Mononuclear cell (primary cell): ENCODE results near the gene VENTX. TPM values are rescaled to one million over a fixed set of nuclear protein-coding genes. Genes with fewer than 3 reads are reported as not detected.

ENCODE experiments used
- H3K27me3 ChIP-seq: 2 replicates; pipeline ENCODE4 v1.6.0; 2011; ENCODE audit warnings: low read length, control low read depth; ENCODE audit not compliant: insufficient read depth
- H3K4me1 ChIP-seq: 2 replicates; pipeline ENCODE4 v1.5.1; 2011; ENCODE audit warnings: mild to moderate bottlenecking, low read length, control low read depth; ENCODE audit not compliant: insufficient read depth
- H3K4me3 ChIP-seq: 2 replicates; pipeline ENCODE4 v1.5.1; 2011; ENCODE audit warnings: mild to moderate bottlenecking, low read length, moderate library complexity
- H3K9me3 ChIP-seq: 2 replicates; pipeline ENCODE4 v1.5.1; 2011; ENCODE audit warnings: low read depth, mild to moderate bottlenecking, control low read depth, low read length
- total RNA-seq: library from RNA; depleted of rRNA; stranded (reverse); fragments of >200 nt; gene quantifications from one replicate; pipeline ENCODE4 v1.2.3, GENCODE V29; 2012

The VENTX gene
- total RNA-seq, 1 donor = 2.0 TPM

- Histone ChIP-seq H3K4me1 (peaks cover 8% of the 10 kb centered on the region), H3K27me3 (no peaks in the 10 kb centered on the region), H3K9me3 (no peaks in the 10 kb centered on the region), H3K4me3 (no peak overlapping the region)
Observed at GRCh38 chr10:133249975-133250754, 12.5 kb downstream of the VENTX start.

- Histone ChIP-seq H3K4me1 (peaks cover 5% of the 10 kb centered on the region), H3K9me3 (no peaks in the 10 kb centered on the region)
Observed at GRCh38 chr10:133251388-133252222, 13.9 kb downstream of the VENTX start.

GRCh38 chr10:133252223-133252552, 14.5 kb downstream of the VENTX start:
- no peaks in the 10 kb centered on the region for H3K9me3 ChIP-seq
- H3K4me1 ChIP-seq = peaks cover 10% of the 10 kb centered on the region
- no peak overlapping the region for H3K4me3 ChIP-seq
- H3K27me3 ChIP-seq = no peaks in the 10 kb centered on the region

More at GRCh38 chr10:133251388-133252222, 13.9 kb downstream of the VENTX start:
- Histone ChIP-seq H3K4me3 (no peak overlapping the region), H3K27me3 (no peaks in the 10 kb centered on the region)

- no peaks in the 10 kb centered on the region for H3K9me3 ChIP-seq
- H3K4me1 ChIP-seq = peaks cover 23% of the 10 kb centered on the region
Observed at GRCh38 chr10:133253361-133253955, 15.8 kb downstream of the VENTX start.

GRCh38 chr10:133254421-133255120, 16.9 kb downstream of the VENTX start:
- H3K4me3 ChIP-seq = no peak overlapping the region
- H3K4me1 ChIP-seq = peaks cover 34% of the 10 kb centered on the region
- no peaks in the 10 kb centered on the region for H3K27me3 ChIP-seq
- no peaks in the 10 kb centered on the region for H3K9me3 ChIP-seq

More at GRCh38 chr10:133253361-133253955, 15.8 kb downstream of the VENTX start:
- Histone ChIP-seq H3K4me3 (no peak overlapping the region), H3K27me3 (no peaks in the 10 kb centered on the region)

GRCh38 chr10:133255323-133255722, 17.7 kb downstream of the VENTX start:
- Histone ChIP-seq H3K27me3 (no peaks in the 10 kb centered on the region), H3K4me3 (no peak overlapping the region), H3K9me3 (no peaks in the 10 kb centered on the region), H3K4me1 (peaks cover 42% of the 10 kb centered on the region)

GRCh38 chr10:133257489-133258065, 19.9 kb downstream of the VENTX start:
- H3K9me3 ChIP-seq = no peaks in the 10 kb centered on the region
- no peaks in the 10 kb centered on the region for H3K27me3 ChIP-seq
- H3K4me1 ChIP-seq = peaks cover 59% of the 10 kb centered on the region
- no peak overlapping the region for H3K4me3 ChIP-seq

GRCh38 chr10:133258066-133258817, 20.6 kb downstream of the VENTX start:
- Histone ChIP-seq H3K9me3 (no peaks in the 10 kb centered on the region), H3K27me3 (no peaks in the 10 kb centered on the region), H3K4me3 (no peak overlapping the region), H3K4me1 (peaks cover 66% of the 10 kb centered on the region)

- no peaks in the 10 kb centered on the region for H3K27me3 ChIP-seq
- H3K9me3 ChIP-seq = no peaks in the 10 kb centered on the region
- H3K4me1 ChIP-seq = peaks cover 69% of the 10 kb centered on the region
- no peak overlapping the region for H3K4me3 ChIP-seq
Observed at GRCh38 chr10:133258818-133259601, 21.4 kb downstream of the VENTX start.

GRCh38 chr10:133259602-133259989, 21.9 kb downstream of the VENTX start:
- Histone ChIP-seq H3K9me3 (no peaks in the 10 kb centered on the region), H3K4me3 (no peak overlapping the region)

GRCh38 chr10:133260895-133261725, 23.5 kb downstream of the VENTX start:
- no peaks in the 10 kb centered on the region for H3K9me3 ChIP-seq
- H3K4me3 ChIP-seq = peak overlapping the region; percentile 46
- H3K4me1 ChIP-seq = peaks cover 89% of the 10 kb centered on the region
- H3K27me3 ChIP-seq = no peaks in the 10 kb centered on the region

More at GRCh38 chr10:133259602-133259989, 21.9 kb downstream of the VENTX start:
- H3K4me1 ChIP-seq = peaks cover 74% of the 10 kb centered on the region
- no peaks in the 10 kb centered on the region for H3K27me3 ChIP-seq

GRCh38 chr10:133261726-133262325, 24.2 kb downstream of the VENTX start:
- Histone ChIP-seq H3K4me1 (peaks cover 87% of the 10 kb centered on the region), H3K27me3 (no peaks in the 10 kb centered on the region), H3K9me3 (no peaks in the 10 kb centered on the region), H3K4me3 (peak overlapping the region; percentile 46)
